ENCODE data around the gene ETV7. TPM values are rescaled to one million over a fixed set of nuclear protein-coding genes. Genes with fewer than 3 reads are reported as not detected.

Gene ETV7
- total RNA-seq, result 0.79 TPM
- polyA plus RNA-seq, result 1.5 TPM

GRCh38 chr6:36387440-36388303 is at the start of gene ETV7:
Gene ETV7, minus strand, starts transcription at chr6:36387669. Its CDS starts 128 bp downstream, at chr6:36387541.
- H3K4me3 ChIP-seq (ENCODE audit: low read depth, low read length), result peak within 1 kb of the TSS; percentile 58
- peak within 1 kb of the TSS; percentile 55 for H3K27ac ChIP-seq (ENCODE audit: low read depth)
- no peak for DNase-seq (ENCODE audit: extremely low spot score)
- H3K36me3 ChIP-seq (ENCODE audit: insufficient read depth), result no peaks in the 10 kb centered on the region
- H3K4me1 ChIP-seq (ENCODE audit: insufficient read depth), result no peaks in the 10 kb centered on the region
- 13% methylated on average over 65 of the region's 65 CpGs for WGBS

- Histone ChIP-seq H3K36me3 (ENCODE audit: insufficient read depth) (no peaks in the 10 kb centered on the region), H3K27ac (ENCODE audit: low read depth) (no peak overlapping the region), H3K4me3 (ENCODE audit: low read depth, low read length) (no peak overlapping the region), H3K4me1 (ENCODE audit: insufficient read depth) (no peaks in the 10 kb centered on the region)
- WGBS, result 90% methylated on average over 1 of the region's 1 CpG
- DNase-seq (ENCODE audit: extremely low spot score), result no peak
Measured at GRCh38 chr6:36436466-36436865, 49.0 kb upstream of the ETV7 start.

- no peak for DNase-seq (ENCODE audit: extremely low spot score)
- H3K27ac ChIP-seq (ENCODE audit: low read depth), result no peak overlapping the region
- H3K4me1 ChIP-seq (ENCODE audit: insufficient read depth), result no peaks in the 10 kb centered on the region
- no peaks in the 10 kb centered on the region for H3K36me3 ChIP-seq (ENCODE audit: insufficient read depth)
- 83% methylated on average over 4 of the region's 4 CpGs for WGBS
- H3K4me3 ChIP-seq (ENCODE audit: low read depth, low read length), result no peak overlapping the region
Measured at GRCh38 chr6:36432151-36432671, 44.7 kb upstream of the ETV7 start.

GRCh38 chr6:36431197-36431596 is 43.7 kb upstream of the ETV7 start:
- no peaks in the 10 kb centered on the region for H3K4me1 ChIP-seq (ENCODE audit: insufficient read depth)
- no peak overlapping the region for H3K27ac ChIP-seq (ENCODE audit: low read depth)
- 83% methylated on average over 4 of the region's 4 CpGs for WGBS
- H3K36me3 ChIP-seq (ENCODE audit: insufficient read depth), result no peaks in the 10 kb centered on the region
- DNase-seq (ENCODE audit: extremely low spot score), result no peak
- H3K4me3 ChIP-seq (ENCODE audit: low read depth, low read length), result no peak overlapping the region

GRCh38 chr6:36430351-36430750 is 42.9 kb upstream of the ETV7 start:
- no peak overlapping the region for H3K4me3 ChIP-seq (ENCODE audit: low read depth, low read length)
- H3K4me1 ChIP-seq (ENCODE audit: insufficient read depth), result no peaks in the 10 kb centered on the region
- no peak for DNase-seq (ENCODE audit: extremely low spot score)
- 67% methylated on average over 2 of the region's 2 CpGs for WGBS
- H3K27ac ChIP-seq (ENCODE audit: low read depth), result no peak overlapping the region
- H3K36me3 ChIP-seq (ENCODE audit: insufficient read depth), result no peaks in the 10 kb centered on the region

- 43% methylated on average over 4 of the region's 4 CpGs for WGBS
- Histone ChIP-seq H3K4me3 (ENCODE audit: low read depth, low read length) (no peak overlapping the region), H3K4me1 (ENCODE audit: insufficient read depth) (no peaks in the 10 kb centered on the region), H3K36me3 (ENCODE audit: insufficient read depth) (no peaks in the 10 kb centered on the region), H3K27ac (ENCODE audit: low read depth) (no peak overlapping the region)
- DNase-seq (ENCODE audit: extremely low spot score), result no peak
Measured at GRCh38 chr6:36428911-36429310, 41.4 kb upstream of the ETV7 start.

GRCh38 chr6:36426622-36427021 is 39.2 kb upstream of the ETV7 start:
- 92% methylated on average over 3 of the region's 3 CpGs for WGBS
- no peak overlapping the region for H3K27ac ChIP-seq (ENCODE audit: low read depth)

GRCh38 chr6:36423101-36423824 is 35.8 kb upstream of the ETV7 start:
- Histone ChIP-seq H3K4me1 (ENCODE audit: insufficient read depth) (no peaks in the 10 kb centered on the region), H3K4me3 (ENCODE audit: low read depth, low read length) (peak overlapping the region; percentile 37), H3K36me3 (ENCODE audit: insufficient read depth) (no peaks in the 10 kb centered on the region), H3K27ac (ENCODE audit: low read depth) (peak overlapping the region; percentile 51)
- DNase-seq (ENCODE audit: extremely low spot score), result peak; percentile 97
- WGBS, result under 1% methylated on average over 51 of the region's 51 CpGs

More at GRCh38 chr6:36426622-36427021, 39.2 kb upstream of the ETV7 start:
- Histone ChIP-seq H3K4me1 (ENCODE audit: insufficient read depth) (no peaks in the 10 kb centered on the region), H3K36me3 (ENCODE audit: insufficient read depth) (no peaks in the 10 kb centered on the region), H3K4me3 (ENCODE audit: low read depth, low read length) (no peak overlapping the region)
- DNase-seq (ENCODE audit: extremely low spot score), result no peak

GRCh38 chr6:36422714-36423100 is 35.2 kb upstream of the ETV7 start:
- 17% methylated on average over 4 of the region's 4 CpGs for WGBS
- Histone ChIP-seq H3K27ac (ENCODE audit: low read depth) (no peak overlapping the region), H3K36me3 (ENCODE audit: insufficient read depth) (no peaks in the 10 kb centered on the region), H3K4me1 (ENCODE audit: insufficient read depth) (no peaks in the 10 kb centered on the region), H3K4me3 (ENCODE audit: low read depth, low read length) (peak overlapping the region; percentile 37)
- DNase-seq (ENCODE audit: extremely low spot score), result no peak

GRCh38 chr6:36419310-36419709 is 31.8 kb upstream of the ETV7 start:
- H3K4me1 ChIP-seq (ENCODE audit: insufficient read depth), result no peaks in the 10 kb centered on the region
- H3K36me3 ChIP-seq (ENCODE audit: insufficient read depth), result no peaks in the 10 kb centered on the region
- no peak overlapping the region for H3K4me3 ChIP-seq (ENCODE audit: low read depth, low read length)
- 83% methylated on average over 1 of the region's 1 CpG for WGBS
- no peak overlapping the region for H3K27ac ChIP-seq (ENCODE audit: low read depth)
- peak; percentile 5 for DNase-seq (ENCODE audit: extremely low spot score)

- Histone ChIP-seq H3K27ac (ENCODE audit: low read depth) (no peak overlapping the region), H3K4me1 (ENCODE audit: insufficient read depth) (no peaks in the 10 kb centered on the region), H3K4me3 (ENCODE audit: low read depth, low read length) (no peak overlapping the region), H3K36me3 (ENCODE audit: insufficient read depth) (no peaks in the 10 kb centered on the region)
- no peak for DNase-seq (ENCODE audit: extremely low spot score)
- WGBS, result 74% methylated on average over 3 of the region's 3 CpGs
Measured at GRCh38 chr6:36418558-36418957, 31.1 kb upstream of the ETV7 start.

GRCh38 chr6:36414481-36414880 is 27.0 kb upstream of the ETV7 start:
- H3K4me1 ChIP-seq (ENCODE audit: insufficient read depth), result no peaks in the 10 kb centered on the region
- H3K4me3 ChIP-seq (ENCODE audit: low read depth, low read length), result no peak overlapping the region
- no peak overlapping the region for H3K27ac ChIP-seq (ENCODE audit: low read depth)
- WGBS, result 53% methylated on average over 1 of the region's 1 CpG
- no peak for DNase-seq (ENCODE audit: extremely low spot score)
- no peaks in the 10 kb centered on the region for H3K36me3 ChIP-seq (ENCODE audit: insufficient read depth)

- no peak for DNase-seq (ENCODE audit: extremely low spot score)
- H3K27ac ChIP-seq (ENCODE audit: low read depth), result no peak overlapping the region
- no peak overlapping the region for H3K4me3 ChIP-seq (ENCODE audit: low read depth, low read length)
- H3K36me3 ChIP-seq (ENCODE audit: insufficient read depth), result no peaks in the 10 kb centered on the region
- H3K4me1 ChIP-seq (ENCODE audit: insufficient read depth), result no peaks in the 10 kb centered on the region
- WGBS, result 91% methylated on average over 4 of the region's 4 CpGs
Measured at GRCh38 chr6:36413489-36414480, 26.3 kb upstream of the ETV7 start.

All from urinary bladder (tissue), 4 donors.